GM19193 (cell line): ENCODE measurements around the gene ASPM.

Experiments
- POLR2A ChIP-seq: IDR thresholded peaks from 4 replicates; pipeline ENCODE4 v1.6.1; 2011; ENCODE audit not compliant: insufficient read depth, insufficient read length; ENCODE audit errors: extremely low read depth

Gene ASPM

DNA sequence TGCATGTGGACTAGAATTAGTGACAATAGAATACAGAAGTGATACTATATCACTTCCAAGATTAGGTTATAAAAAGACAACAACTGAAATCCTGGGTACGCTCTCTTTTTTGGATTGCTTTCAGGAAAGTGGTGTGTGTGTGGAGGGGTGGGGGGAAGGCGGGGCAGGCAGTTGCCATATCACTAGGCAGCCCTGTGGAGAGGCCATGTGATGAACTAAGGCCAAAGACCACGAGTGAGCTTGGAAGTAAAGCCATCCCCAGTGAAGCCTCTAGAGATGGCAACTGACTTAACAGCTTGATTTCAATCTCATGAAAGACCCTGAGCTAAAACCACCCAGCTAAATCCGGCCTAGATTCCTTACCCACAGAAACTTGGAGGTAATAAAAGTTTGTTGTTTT is 6.2 kb upstream of the ASPM start:
- no peak for TF ChIP-seq POLR2A

- no peak for TF ChIP-seq POLR2A
Measured at GRCh38 chr1:197151185-197151584, 4.7 kb upstream of the ASPM start.

GRCh38 chr1:197150336-197151005 is 4.0 kb upstream of the ASPM start:
- TF ChIP-seq POLR2A, result no peak

GRCh38 chr1:197149340-197149739 is 2.9 kb upstream of the ASPM start:
- TF ChIP-seq POLR2A, result no peak

- no peak for TF ChIP-seq POLR2A
Measured at GRCh38 chr1:197145446-197146024, 934 bp downstream of the ASPM start.

GRCh38 chr1:197144570-197145325 is 1.7 kb downstream of the ASPM start:
- no peak for TF ChIP-seq POLR2A

DNA sequence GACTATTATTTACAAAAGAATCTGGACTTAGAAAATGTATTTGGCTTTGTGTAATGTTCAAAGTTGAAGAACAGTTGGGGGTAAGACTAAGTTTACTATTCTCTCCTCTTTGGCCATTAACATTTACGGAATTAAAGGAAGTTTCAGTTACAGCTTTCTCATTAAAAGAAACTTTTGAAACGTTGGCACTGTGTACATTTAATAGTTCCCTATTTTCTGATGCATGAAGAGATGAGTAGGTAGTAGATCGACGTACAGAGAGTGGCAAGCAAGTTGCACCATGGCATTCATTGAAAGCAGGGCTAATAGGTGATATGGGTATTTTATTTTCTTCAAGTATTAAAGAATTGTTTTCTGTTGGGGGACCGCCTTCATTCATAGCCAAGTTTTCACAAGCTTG is 3.2 kb downstream of the ASPM start:
- TF ChIP-seq POLR2A, result no peak

DNA sequence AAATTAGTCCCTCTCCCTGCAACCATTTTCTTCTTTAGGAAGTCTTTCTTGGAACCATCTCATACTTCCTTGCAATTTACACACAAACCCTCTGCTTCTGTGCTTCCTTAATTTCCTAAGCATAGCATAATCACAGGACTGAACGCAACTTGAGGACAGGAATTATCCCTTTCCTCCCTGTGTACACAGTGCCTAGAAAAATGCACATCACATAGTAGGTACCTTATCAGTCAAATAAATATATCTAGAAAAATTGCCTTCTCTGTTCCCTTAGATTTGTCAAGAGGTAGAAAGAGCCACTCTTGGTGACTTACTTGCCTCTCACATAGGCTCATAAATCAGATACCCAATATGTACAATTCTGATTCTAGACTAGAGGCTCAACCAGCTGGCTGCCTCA is 4.9 kb downstream of the ASPM start:
- TF ChIP-seq POLR2A, result no peak

DNA sequence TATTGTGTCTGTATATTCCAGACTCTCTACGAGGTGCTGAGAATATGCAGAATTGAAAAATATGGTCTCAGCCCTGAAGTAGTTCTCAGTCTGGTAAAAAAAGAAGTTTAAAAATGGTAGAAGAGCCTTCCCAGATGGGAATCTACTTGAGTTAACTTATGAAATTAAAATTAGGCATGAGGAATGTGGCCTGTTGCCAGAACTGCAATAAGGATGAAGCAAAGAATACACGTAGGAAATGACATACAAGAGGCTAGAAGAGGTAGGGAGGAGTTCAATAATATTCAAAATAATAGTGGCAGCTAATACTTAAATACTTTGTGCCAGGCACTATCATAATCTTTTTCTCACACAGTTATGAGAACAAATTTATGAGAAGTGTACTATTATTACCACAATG is 6.3 kb downstream of the ASPM start:
- no peak for TF ChIP-seq POLR2A

GRCh38 chr1:197139169-197139568 is 7.3 kb downstream of the ASPM start:
- no peak for TF ChIP-seq POLR2A

DNA sequence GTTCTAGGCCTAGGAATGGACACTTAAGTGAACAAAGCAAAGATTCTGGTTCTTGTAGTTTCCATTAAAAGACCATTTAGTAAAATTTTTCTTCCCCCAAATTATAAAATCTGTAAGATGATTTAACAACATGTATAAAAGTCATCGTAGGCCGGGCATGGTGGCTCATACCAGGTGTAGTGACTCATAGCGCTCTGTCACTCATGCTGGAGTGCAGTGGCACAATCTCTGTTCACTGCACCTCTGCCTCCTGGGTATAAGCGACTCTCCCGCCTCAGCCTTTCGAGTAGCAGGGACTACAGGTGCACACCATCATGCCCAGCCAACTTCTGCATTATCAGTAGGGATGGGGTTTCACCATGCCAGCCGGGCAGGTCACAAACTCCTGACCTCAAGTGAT is 9.1 kb downstream of the ASPM start:
- no peak for TF ChIP-seq POLR2A

DNA sequence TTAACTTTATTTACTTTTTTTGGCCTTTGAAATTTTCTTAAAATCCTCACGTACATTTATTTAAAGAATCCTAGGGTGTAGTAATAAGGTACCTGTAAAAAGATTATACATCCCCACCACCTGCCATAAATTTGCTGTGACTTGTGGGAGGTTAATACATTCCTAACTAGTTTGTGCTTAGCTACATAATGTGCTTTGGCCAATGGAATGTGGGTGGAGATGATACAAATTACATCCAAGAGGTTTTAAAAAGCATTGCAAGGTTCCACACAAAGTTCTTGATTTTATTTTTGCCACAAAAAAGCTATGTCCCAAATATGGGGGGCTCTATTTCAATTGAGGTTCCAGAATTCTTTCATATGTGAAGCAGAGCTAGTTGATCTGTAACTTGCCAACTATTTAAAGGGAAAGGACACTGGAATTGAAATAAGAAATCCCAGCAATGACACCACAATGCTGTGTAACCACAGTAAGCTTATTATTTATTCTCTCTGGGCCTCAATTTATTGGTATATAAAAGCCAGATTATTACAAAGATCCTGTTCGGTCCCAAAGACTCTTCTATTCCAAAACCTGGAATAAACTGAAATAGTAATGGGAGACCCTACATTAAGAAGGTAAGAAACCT is 15.7 kb downstream of the ASPM start:
- no peak for TF ChIP-seq POLR2A

DNA sequence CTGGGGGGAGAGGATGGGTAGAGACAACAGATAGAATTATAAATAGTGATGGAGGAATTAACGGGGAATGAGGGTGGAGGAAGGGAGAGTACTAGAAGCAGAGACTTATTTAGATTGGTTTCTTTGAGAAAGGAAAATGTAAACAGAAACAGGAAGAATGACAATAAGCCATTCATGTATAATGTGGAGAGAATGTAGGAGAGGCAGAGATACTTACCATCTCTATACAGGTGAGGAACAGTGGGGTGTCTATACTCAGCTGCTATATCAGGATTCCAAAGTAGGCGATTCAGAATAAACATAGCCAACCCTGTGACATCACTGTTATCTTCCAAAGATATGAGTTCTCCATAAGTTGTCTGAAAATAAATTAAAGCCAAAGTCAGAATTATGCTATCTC is 16.8 kb downstream of the ASPM start:
- no peak for TF ChIP-seq POLR2A

DNA sequence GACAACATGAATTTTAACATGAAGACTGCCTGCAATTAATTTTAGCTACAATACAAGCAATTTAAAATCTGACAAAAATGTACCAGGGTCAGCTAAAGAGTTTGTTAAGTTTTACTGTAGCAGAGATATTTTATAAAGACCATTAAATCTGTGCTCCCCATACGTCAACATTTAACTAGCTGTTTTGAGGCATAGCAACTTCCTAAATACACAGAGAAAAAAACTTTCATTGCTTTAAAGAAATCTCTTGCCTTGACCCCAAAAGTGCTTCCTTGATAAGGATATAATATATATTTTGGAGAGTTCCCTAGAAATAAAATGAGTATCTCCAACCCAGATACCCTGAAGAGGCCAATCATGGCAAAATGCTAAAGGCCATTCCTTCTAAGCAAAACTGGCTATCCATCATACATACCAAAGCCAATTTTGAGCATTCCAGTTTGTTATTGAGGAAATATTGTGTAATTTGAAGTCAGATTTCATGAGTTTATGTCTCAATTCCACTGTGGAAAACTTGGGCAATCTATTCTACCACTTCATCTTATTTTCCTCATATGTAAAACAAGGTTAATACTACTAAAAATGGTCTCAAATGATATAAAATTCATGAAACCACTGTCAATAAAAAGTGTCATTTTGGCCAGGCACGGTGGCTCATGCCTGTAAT is 19.1 kb downstream of the ASPM start:
- TF ChIP-seq POLR2A, result no peak

DNA sequence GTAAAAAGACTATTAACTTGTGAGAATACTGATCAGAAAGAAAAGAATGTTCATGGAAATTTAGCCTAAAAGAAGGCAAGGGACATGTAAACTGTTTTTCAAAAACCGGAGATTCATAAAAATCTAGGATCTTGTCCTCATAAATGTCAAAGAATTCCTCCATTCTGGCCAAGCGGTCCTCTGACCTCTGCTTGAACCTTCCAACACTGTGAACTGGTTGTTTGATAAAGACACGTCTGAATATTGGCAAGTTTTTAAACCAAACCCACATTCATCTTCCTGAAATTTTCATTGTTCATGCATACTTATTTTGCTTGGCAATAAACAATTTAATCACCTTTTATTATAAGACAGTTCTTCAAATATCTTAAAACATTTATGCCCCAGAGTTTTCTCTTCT is 19.8 kb downstream of the ASPM start:
- no peak for TF ChIP-seq POLR2A
